Endodermal cell (in vitro differentiated cells): ENCODE data around the gene GNG14. TPM values are rescaled to one million over a fixed set of nuclear protein-coding genes. Genes with fewer than 3 reads are reported as not detected.

Experiments
- DNase-seq: peaks from one replicate; pipeline ENCODE4 v3.0.0-alpha.2; 2017
- H3K27ac ChIP-seq: 2 replicates; pipeline ENCODE4 v1.5.1; 2013; ENCODE audit warnings: mild to moderate bottlenecking, low read depth, low read length, moderate library complexity
- H3K27me3 ChIP-seq: 2 replicates; pipeline ENCODE4 v1.6.1; 2013; ENCODE audit warnings: mild to moderate bottlenecking, low read length, moderate library complexity; ENCODE audit not compliant: insufficient read depth, control insufficient read depth, poor library complexity, severe bottlenecking
- H3K36me3 ChIP-seq: 2 replicates; pipeline ENCODE4 v1.7.0; 2013; ENCODE audit warnings: mild to moderate bottlenecking, low read length, moderate library complexity; ENCODE audit not compliant: control insufficient read depth, insufficient read depth
- H3K4me1 ChIP-seq: one replicate; pipeline ENCODE4 v1.7.0; 2013; ENCODE audit warnings: low read length; ENCODE audit not compliant: control insufficient read depth, insufficient read depth
- H3K4me3 ChIP-seq: 2 replicates; pipeline ENCODE4 v1.5.1; 2013; ENCODE audit warnings: mild to moderate bottlenecking, low read length, moderate library complexity
- H3K9ac ChIP-seq: 2 replicates; pipeline ENCODE4 v1.6.1; 2013; ENCODE audit warnings: mild to moderate bottlenecking, low read length, moderate library complexity; ENCODE audit not compliant: poor library complexity, severe bottlenecking; ENCODE audit errors: extremely low read depth
- H3K9me3 ChIP-seq: 2 replicates; pipeline ENCODE4 v1.6.1; 2013; ENCODE audit warnings: mild to moderate bottlenecking, low read length, moderate library complexity; ENCODE audit not compliant: control insufficient read depth
- H3K27ac Mint-ChIP-seq: 2 replicates; pipeline ENCODE4 v1.8.0; 2020; ENCODE audit warnings: mixed read lengths
- H3K27me3 Mint-ChIP-seq: 2 replicates; pipeline ENCODE4 v1.8.0; 2021; ENCODE audit warnings: mild to moderate bottlenecking, mixed read lengths; ENCODE audit not compliant: insufficient read depth
- H3K36me3 Mint-ChIP-seq: 2 replicates; pipeline ENCODE4 v1.8.0; 2020; ENCODE audit warnings: low read depth, mixed read lengths
- H3K4me1 Mint-ChIP-seq: 2 replicates; pipeline ENCODE4 v1.8.0; 2020; ENCODE audit warnings: mixed read lengths
- H3K4me3 Mint-ChIP-seq: 2 replicates; pipeline ENCODE4 v1.8.0; 2020; ENCODE audit warnings: mild to moderate bottlenecking, moderate library complexity, mixed read lengths
- H3K9me3 Mint-ChIP-seq: 2 replicates; pipeline ENCODE4 v1.8.0; 2020; ENCODE audit warnings: mild to moderate bottlenecking, mixed read lengths
- CTCF ChIP-seq: fragments of 200-600 bp; sonication (generic); conservative IDR thresholded peaks from 2 replicates; pipeline ENCODE4 v1.5.0; 2021; ENCODE audit warnings: antibody characterized with exemption, mild to moderate bottlenecking
- WGBS, 2 experiments: methylation state at CpG; one replicate each; pipeline versions ENCODE4 v1.1.5 to v1.1.7; 2013; ENCODE audit warnings: missing lambda C conversion rate in 2 of 2, mixed read lengths in 1 of 2; ENCODE audit not compliant: insufficient coverage in 1 of 2, insufficient read length in 1 of 2; 5-methylcytosine and 5-hydroxymethylcytosine counted together
- total RNA-seq, 2 donors: library from RNA; stranded (reverse); fragmentation: NEBNext Ultra II Directional in 1 of 2; extraction: Animal tissue kit (Norgen Biotek cat#: 25700) in 1 of 2; gene quantifications; 2 replicates in 1 of 2; 3 replicates in 1 of 2; pipeline ENCODE4 v1.2.1, GENCODE V29; 2021

The GNG14 gene
- total RNA-seq, 2 donors from 2014 or later, result not detected

DNA sequence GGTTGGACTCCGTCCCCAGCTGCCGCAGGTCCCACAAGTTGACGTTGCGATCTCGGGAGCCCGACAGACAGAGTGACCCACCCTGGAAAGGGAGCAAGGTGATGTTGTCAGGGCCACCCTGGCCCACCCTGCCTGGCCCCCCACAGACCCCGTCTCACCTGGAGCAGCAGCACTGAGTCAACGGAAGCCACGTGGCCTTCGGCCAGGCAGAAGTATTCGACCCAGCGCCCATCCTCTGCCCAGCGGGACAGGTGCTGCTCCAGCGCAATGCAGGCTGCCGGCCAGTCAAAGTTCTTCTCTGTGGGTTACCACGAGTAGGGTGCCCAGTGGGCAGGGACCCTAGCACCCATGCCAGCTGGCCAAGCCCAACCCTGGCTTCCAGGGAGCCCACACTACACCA lies 6.8 kb downstream of the GNG14 start:
- no peaks in the 10 kb centered on the region for H3K4me1 ChIP-seq
- H3K4me1 Mint-ChIP-seq, result peaks cover 2% of the 10 kb centered on the region

DNA sequence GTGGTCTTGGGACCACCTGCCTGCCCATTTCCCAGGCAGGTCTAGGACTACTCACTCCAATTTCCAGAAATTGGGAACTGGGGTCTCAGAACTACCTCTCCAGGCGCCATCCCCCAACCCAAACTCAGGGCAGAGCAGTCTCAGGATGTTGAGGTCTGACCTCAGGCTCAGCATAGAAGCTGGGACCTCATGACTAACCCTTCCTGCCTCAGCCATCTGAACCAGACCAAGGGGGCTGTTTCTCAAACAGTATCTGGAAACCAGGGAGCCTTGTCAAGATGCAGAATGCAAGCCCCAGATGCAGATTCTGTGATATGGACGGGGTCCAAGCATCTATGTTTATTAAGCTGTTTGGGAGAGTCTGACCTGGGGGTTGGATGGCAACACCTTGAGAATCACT lies 7.3 kb downstream of the GNG14 start:
- H3K36me3 Mint-ChIP-seq, result peaks cover 19% of the 10 kb centered on the region
- TF ChIP-seq CTCF, result no peak
- peaks cover 2% of the 10 kb centered on the region for H3K4me1 Mint-ChIP-seq
- no peak for DNase-seq
- H3K27ac Mint-ChIP-seq, result no peak overlapping the region
- Histone ChIP-seq H3K27me3 (no peaks in the 10 kb centered on the region), H3K36me3 (peaks cover 21% of the 10 kb centered on the region), H3K9me3 (no peaks in the 10 kb centered on the region), H3K4me1 (no peaks in the 10 kb centered on the region), H3K27ac (no peak overlapping the region), H3K4me3 (peak overlapping the region; percentile 91), H3K9ac (no peak overlapping the region)
- no peaks in the 10 kb centered on the region for H3K27me3 Mint-ChIP-seq
- no peaks in the 10 kb centered on the region for H3K9me3 Mint-ChIP-seq
- H3K4me3 Mint-ChIP-seq, result peak overlapping the region; percentile 77
- 82 to 100% methylated on average over 1 to 2 of the region's 2 CpGs for WGBS, 2 experiments

More for the DNA sequence above, 6.8 kb downstream of the GNG14 start:
- no peaks in the 10 kb centered on the region for H3K27me3 Mint-ChIP-seq
- no peaks in the 10 kb centered on the region for H3K27me3 ChIP-seq
- no peak overlapping the region for H3K4me3 ChIP-seq
- H3K36me3 Mint-ChIP-seq, result peaks cover 19% of the 10 kb centered on the region
- no peak overlapping the region for H3K27ac Mint-ChIP-seq
- peaks cover 17% of the 10 kb centered on the region for H3K36me3 ChIP-seq
- TF ChIP-seq CTCF, result no peak
- no peak overlapping the region for H3K4me3 Mint-ChIP-seq
- no peak overlapping the region for H3K9ac ChIP-seq
- no peak overlapping the region for H3K27ac ChIP-seq
- DNase-seq, result peak; percentile 30
- no peaks in the 10 kb centered on the region for H3K9me3 ChIP-seq
- H3K9me3 Mint-ChIP-seq, result no peaks in the 10 kb centered on the region
- 93 to 96% methylated on average over 9 to 16 of the region's 16 CpGs for WGBS, 2 experiments

GRCh38 chr19:12695514-12695913 lies 7.7 kb downstream of the GNG14 start:
- Histone ChIP-seq H3K4me3 (peak overlapping the region; percentile 91), H3K9me3 (no peaks in the 10 kb centered on the region), H3K27me3 (no peaks in the 10 kb centered on the region), H3K27ac (no peak overlapping the region), H3K9ac (peak overlapping the region; percentile 83), H3K36me3 (peaks cover 25% of the 10 kb centered on the region), H3K4me1 (no peaks in the 10 kb centered on the region)
- Mint-ChIP-seq H3K4me3 (peak overlapping the region; percentile 77), H3K4me1 (peaks cover 2% of the 10 kb centered on the region), H3K27me3 (no peaks in the 10 kb centered on the region), H3K9me3 (no peaks in the 10 kb centered on the region), H3K36me3 (peaks cover 17% of the 10 kb centered on the region), H3K27ac (no peak overlapping the region)
- DNase-seq, result no peak
- 91 to 92% methylated on average over 1 of the region's 1 CpG for WGBS, 2 experiments
- no peak for TF ChIP-seq CTCF
